Measurements from ENCODE around the gene HMCES.
"Not testable (repeated sequence)": the region's sequence is repeated elsewhere in the genome, so short reads cannot be mapped to it uniquely, and the experiment has no call there.

HMCES gene

GRCh38 chr3:129326595-129326994, 47.9 kb downstream of the HMCES start:
- no peak overlapping the region for H3K4me3 ChIP-seq (ENCODE audit: low read depth, low read length)
- no peak for DNase-seq (ENCODE audit: low read depth)
- no peak for TF ChIP-seq CTCF (IDR thresholded peaks at IDR 0.05; ENCODE audit: insufficient read depth, low read depth, low read length, missing control alignments)

- no peak for TF ChIP-seq CTCF (IDR thresholded peaks at IDR 0.05; ENCODE audit: insufficient read depth, low read depth, low read length, missing control alignments)
- H3K4me3 ChIP-seq (ENCODE audit: low read depth, low read length) = no peak overlapping the region
- DNase-seq (ENCODE audit: low read depth) = no peak
These were observed 48.8 kb downstream of the HMCES start for GRCh38 chr3:129327510-129327909.

DNA sequence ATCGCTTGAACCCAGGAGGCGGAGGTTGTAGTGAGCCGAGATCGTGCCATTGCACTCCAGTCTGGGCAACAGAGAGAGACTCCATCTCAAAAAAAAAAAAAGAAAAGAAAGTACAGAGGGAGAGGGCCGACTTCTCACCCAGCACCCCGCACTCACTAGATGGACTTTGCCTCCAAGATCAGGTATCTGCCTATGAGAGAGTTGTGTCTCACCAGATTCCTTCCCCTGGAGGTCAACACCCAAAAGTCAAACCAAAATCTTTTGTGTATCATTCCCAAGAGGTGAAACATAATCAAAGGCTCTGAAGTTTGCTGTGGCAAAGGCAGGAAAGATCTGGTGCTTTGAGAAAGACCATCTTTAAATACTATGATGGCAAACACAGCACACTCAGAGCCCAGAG, 51.2 kb downstream of the HMCES start:
- H3K4me3 ChIP-seq (ENCODE audit: low read depth, low read length) = no peak overlapping the region
- TF ChIP-seq CTCF (IDR thresholded peaks at IDR 0.05; ENCODE audit: insufficient read depth, low read depth, low read length, missing control alignments) = no peak
- no peak for DNase-seq (ENCODE audit: low read depth)

DNA sequence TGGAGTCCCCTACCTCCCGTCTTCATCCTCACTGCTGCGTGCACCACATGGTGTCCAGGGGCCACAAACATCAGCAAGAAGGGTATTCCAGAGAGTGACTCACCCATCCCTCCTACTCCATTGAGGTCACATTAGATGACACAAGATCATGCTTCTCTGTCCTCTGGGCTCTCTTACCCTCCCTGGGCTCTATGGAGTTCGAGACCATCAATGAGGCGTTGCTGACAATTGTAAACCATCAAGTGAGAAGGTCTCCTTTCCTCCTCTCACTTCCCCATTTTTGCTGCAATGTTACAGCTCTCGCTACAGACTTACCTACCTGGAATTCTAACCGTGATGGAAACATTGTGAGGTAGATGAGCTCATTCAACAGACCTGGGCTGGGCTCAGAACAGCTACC, 51.7 kb downstream of the HMCES start:
- no peak for DNase-seq (ENCODE audit: low read depth)
- no peak for TF ChIP-seq CTCF (IDR thresholded peaks at IDR 0.05; ENCODE audit: insufficient read depth, low read depth, low read length, missing control alignments)
- no peak overlapping the region for H3K4me3 ChIP-seq (ENCODE audit: low read depth, low read length)

- no peak for DNase-seq (ENCODE audit: low read depth)
- H3K4me3 ChIP-seq (ENCODE audit: low read depth, low read length) = no peak overlapping the region
- TF ChIP-seq CTCF (IDR thresholded peaks at IDR 0.05; ENCODE audit: insufficient read depth, low read depth, low read length, missing control alignments) = no peak
These were observed 55.2 kb downstream of the HMCES start for GRCh38 chr3:129333891-129334290.

GRCh38 chr3:129336093-129336706, 57.5 kb downstream of the HMCES start:
- DNase-seq (ENCODE audit: low read depth) = no peak
- no peak for TF ChIP-seq CTCF (IDR thresholded peaks at IDR 0.05; ENCODE audit: insufficient read depth, low read depth, low read length, missing control alignments)
- H3K4me3 ChIP-seq (ENCODE audit: low read depth, low read length) = no peak overlapping the region

- not testable (repeated sequence) for H3K4me3 ChIP-seq (ENCODE audit: low read depth, low read length); DNase-seq (ENCODE audit: low read depth)
These were observed 59.0 kb downstream of the HMCES start for GRCh38 chr3:129337719-129338118.

- not testable (repeated sequence) for H3K4me3 ChIP-seq (ENCODE audit: low read depth, low read length)
These were observed 60.5 kb downstream of the HMCES start for GRCh38 chr3:129339186-129339585.

GRCh38 chr3:129339833-129340232, 61.2 kb downstream of the HMCES start:
- H3K4me3 ChIP-seq (ENCODE audit: low read depth, low read length); DNase-seq (ENCODE audit: low read depth): not testable (repeated sequence)

More at GRCh38 chr3:129339186-129339585, 60.5 kb downstream of the HMCES start:
- not testable (repeated sequence) for DNase-seq (ENCODE audit: low read depth)

Data from GM12865 (cell line).